SK-N-SH (cell line): Measurements from ENCODE around the gene PRKX.
"Not testable (repeated sequence)": the region's sequence is repeated elsewhere in the genome, so short reads cannot be mapped to it uniquely, and the experiment has no call there.

ENCODE experiments used
- CTCF ChIP-seq: fragments of 200-600 bp; sonication (generic); IDR thresholded peaks from 2 replicates; pipeline ENCODE4 v1.6.1; 2017; ENCODE audit warnings: antibody characterized with exemption, mild to moderate bottlenecking, moderate library complexity
- FOXJ3 ChIP-seq: sonication (generic); formaldehyde crosslinking; IDR thresholded peaks from 2 replicates; pipeline ENCODE4 v1.5.1; 2020; ENCODE audit warnings: mild to moderate bottlenecking, missing genetic modification reagents
- JUND ChIP-seq: IDR thresholded peaks from 2 replicates; pipeline ENCODE4 v1.4.0; 2012
- NFIC ChIP-seq: IDR thresholded peaks from 2 replicates; pipeline ENCODE4 v1.4.0; 2012; ENCODE audit warnings: borderline replicate concordance

GRCh38 chrX:3734456-3734855 is 21.0 kb upstream of the PRKX start:
- not testable (repeated sequence) for TF ChIP-seq FOXJ3 (CRISPR knock-in tag); JUND; CTCF; NFIC
